Loucy (cell line): ENCODE measurements around the gene HPSE2.

ENCODE experiments used
- H2AFZ ChIP-seq: fragments of 200-600 bp; sonication (generic); 2 replicates; pipeline ENCODE4 v1.6.0; 2016; ENCODE audit warnings: antibody characterized with exemption, mild to moderate bottlenecking, low read length, moderate library complexity
- H3F3A ChIP-seq: fragments of 200-600 bp; 2 replicates; pipeline ENCODE4 v1.6.0; 2016; ENCODE audit warnings: antibody characterized with exemption, low read depth, mild to moderate bottlenecking
- H3K27me3 ChIP-seq: fragments of 200-600 bp; sonication (generic); 2 replicates; pipeline ENCODE4 v1.6.1; 2014; ENCODE audit warnings: low read length, mild to moderate bottlenecking; ENCODE audit not compliant: insufficient read depth, poor library complexity, severe bottlenecking
- H3K36me3 ChIP-seq: fragments of 200-600 bp; sonication (generic); 2 replicates; pipeline ENCODE4 v1.6.1; 2016; ENCODE audit warnings: low read length; ENCODE audit not compliant: insufficient read depth
- H3K4me1 ChIP-seq: fragments of 200-600 bp; sonication (generic); 2 replicates; pipeline ENCODE4 v1.5.1; 2014; ENCODE audit warnings: low read length, mild to moderate bottlenecking; ENCODE audit not compliant: insufficient read depth, poor library complexity, severe bottlenecking
- H3K4me2 ChIP-seq: fragments of 200-600 bp; sonication (generic); 2 replicates; pipeline ENCODE4 v1.6.0; 2014; ENCODE audit warnings: antibody characterized with exemption, low read length, low read depth, mild to moderate bottlenecking; ENCODE audit not compliant: poor library complexity, severe bottlenecking
- H3K4me3 ChIP-seq: fragments of 200-600 bp; sonication (generic); 2 replicates; pipeline ENCODE4 v1.5.1; 2014; ENCODE audit warnings: low read length, mild to moderate bottlenecking, mixed read lengths; ENCODE audit not compliant: poor library complexity, severe bottlenecking
- H3K79me2 ChIP-seq: fragments of 200-600 bp; sonication (generic); 2 replicates; pipeline ENCODE4 v1.6.1; 2014; ENCODE audit warnings: low read length; ENCODE audit not compliant: insufficient read depth
- H3K9ac ChIP-seq: fragments of 200-600 bp; sonication (generic); 2 replicates; pipeline ENCODE4 v1.6.0; 2014; ENCODE audit warnings: mild to moderate bottlenecking, low read depth, low read length, moderate library complexity; ENCODE audit not compliant: poor library complexity, severe bottlenecking
- H3K9me2 ChIP-seq: fragments of 200-600 bp; sonication (generic); replicated peaks from 2 replicates; pipeline ENCODE4 v1.6.1; 2016; ENCODE audit warnings: low read depth, low read length, mixed read lengths
- H3K9me3 ChIP-seq: fragments of 200-600 bp; sonication (generic); 2 replicates; pipeline ENCODE4 v1.6.1; 2014; ENCODE audit warnings: mild to moderate bottlenecking, antibody characterized with exemption, low read length, low read depth; ENCODE audit not compliant: insufficient read depth
- H4K20me1 ChIP-seq: fragments of 200-600 bp; sonication (generic); 2 replicates; pipeline ENCODE4 v1.6.0; 2014; ENCODE audit warnings: antibody characterized with exemption, low read length, mild to moderate bottlenecking; ENCODE audit not compliant: insufficient read depth, poor library complexity, severe bottlenecking
- EZH2phosphoT487 ChIP-seq: fragments of 200-600 bp; IDR thresholded peaks from 2 replicates; pipeline ENCODE4 v1.6.1; 2018; ENCODE audit warnings: antibody characterized with exemption, mild to moderate bottlenecking, moderate library complexity, borderline replicate concordance
- TF ChIP-seq, protein P1 (sequence below): fragments of 200-600 bp; sonication (generic); conservative IDR thresholded peaks from 2 replicates; pipeline ENCODE4 v1.5.1; 2014; ENCODE audit warnings: mild to moderate bottlenecking, antibody characterized with exemption, low read length

The HPSE2 gene

DNA sequence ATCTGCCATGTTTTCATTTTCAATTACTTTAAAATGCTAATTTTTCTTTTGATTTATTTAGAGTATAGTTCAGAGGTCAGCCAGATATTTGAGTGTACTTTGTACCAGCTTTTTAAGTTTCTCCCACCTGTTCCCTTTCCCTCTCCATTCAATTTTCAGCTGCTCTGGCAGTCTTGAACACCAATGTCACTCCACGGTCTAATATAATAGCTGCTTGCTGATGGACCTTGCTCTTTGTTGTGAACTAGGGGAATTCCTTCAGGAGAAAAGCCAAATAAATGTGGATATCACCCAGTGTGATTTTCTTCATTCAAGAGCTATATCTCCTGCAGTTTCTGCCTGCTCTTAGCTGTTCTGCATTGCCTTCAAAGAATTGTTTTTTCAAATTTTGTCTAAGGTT, 785.0 kb downstream of the HPSE2 start:
- no peak overlapping the region for H3K9ac ChIP-seq
- no peak overlapping the region for H3K4me2 ChIP-seq
- no peaks in the 10 kb centered on the region for H4K20me1 ChIP-seq
- H3K4me3 ChIP-seq = no peak overlapping the region
- H3F3A ChIP-seq = no peaks in the 10 kb centered on the region
- peaks cover 14% of the 10 kb centered on the region for H3K79me2 ChIP-seq
- no peaks in the 10 kb centered on the region for H3K9me2 ChIP-seq
- no peak overlapping the region for H2AFZ ChIP-seq
- no peaks in the 10 kb centered on the region for H3K36me3 ChIP-seq
- no peaks in the 10 kb centered on the region for H3K9me3 ChIP-seq
- TF ChIP-seq EZH2phosphoT487 = no peak
- TF ChIP-seq, protein P1, sequence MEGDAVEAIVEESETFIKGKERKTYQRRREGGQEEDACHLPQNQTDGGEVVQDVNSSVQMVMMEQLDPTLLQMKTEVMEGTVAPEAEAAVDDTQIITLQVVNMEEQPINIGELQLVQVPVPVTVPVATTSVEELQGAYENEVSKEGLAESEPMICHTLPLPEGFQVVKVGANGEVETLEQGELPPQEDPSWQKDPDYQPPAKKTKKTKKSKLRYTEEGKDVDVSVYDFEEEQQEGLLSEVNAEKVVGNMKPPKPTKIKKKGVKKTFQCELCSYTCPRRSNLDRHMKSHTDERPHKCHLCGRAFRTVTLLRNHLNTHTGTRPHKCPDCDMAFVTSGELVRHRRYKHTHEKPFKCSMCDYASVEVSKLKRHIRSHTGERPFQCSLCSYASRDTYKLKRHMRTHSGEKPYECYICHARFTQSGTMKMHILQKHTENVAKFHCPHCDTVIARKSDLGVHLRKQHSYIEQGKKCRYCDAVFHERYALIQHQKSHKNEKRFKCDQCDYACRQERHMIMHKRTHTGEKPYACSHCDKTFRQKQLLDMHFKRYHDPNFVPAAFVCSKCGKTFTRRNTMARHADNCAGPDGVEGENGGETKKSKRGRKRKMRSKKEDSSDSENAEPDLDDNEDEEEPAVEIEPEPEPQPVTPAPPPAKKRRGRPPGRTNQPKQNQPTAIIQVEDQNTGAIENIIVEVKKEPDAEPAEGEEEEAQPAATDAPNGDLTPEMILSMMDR = no peak
- H3K27me3 ChIP-seq = no peaks in the 10 kb centered on the region
- peaks cover 10% of the 10 kb centered on the region for H3K4me1 ChIP-seq

GRCh38 chr10:98449287-98449686, 786.4 kb downstream of the HPSE2 start:
- Histone ChIP-seq H3K4me3 (no peak overlapping the region), H3K79me2 (peaks cover 19% of the 10 kb centered on the region), H3K9me2 (no peaks in the 10 kb centered on the region), H3K4me2 (no peak overlapping the region), H3K27me3 (no peaks in the 10 kb centered on the region), H3K4me1 (peaks cover 22% of the 10 kb centered on the region), H4K20me1 (no peaks in the 10 kb centered on the region), H3K9me3 (no peaks in the 10 kb centered on the region), H3F3A (no peaks in the 10 kb centered on the region), H3K36me3 (no peaks in the 10 kb centered on the region), H2AFZ (no peak overlapping the region), H3K9ac (no peak overlapping the region)
- TF ChIP-seq, protein P1 = no peak
- TF ChIP-seq EZH2phosphoT487 = no peak

- Histone ChIP-seq H3K4me1 (peaks cover 27% of the 10 kb centered on the region), H3K36me3 (no peaks in the 10 kb centered on the region), H3K9me2 (no peaks in the 10 kb centered on the region), H3K4me2 (peak within 1 kb of the TSS; percentile 90), H3K4me3 (peak within 1 kb of the TSS; percentile 90), H4K20me1 (no peaks in the 10 kb centered on the region), H3F3A (no peaks in the 10 kb centered on the region), H3K9me3 (no peaks in the 10 kb centered on the region), H2AFZ (peak within 1 kb of the TSS; percentile 95), H3K79me2 (peaks cover 19% of the 10 kb centered on the region), H3K9ac (peak within 1 kb of the TSS; percentile 88), H3K27me3 (no peaks in the 10 kb centered on the region)
- TF ChIP-seq EZH2phosphoT487 = no peak
- TF ChIP-seq, protein P1 = no peak
Observed at GRCh38 chr10:98446661-98447221, 788.9 kb downstream of the HPSE2 start, which contains the start of gene HPS1. Gene HPS1, minus strand, starts transcription at chr10:98446935. Its CDS starts 3,695 bp downstream, at chr10:98443240.
